ENCODE results near the gene ANO4. TPM values are rescaled to one million over a fixed set of nuclear protein-coding genes. Genes with fewer than 3 reads are reported as not detected.
A peak's percentile ranks its signal among the peaks of the same experiment; 100 is the strongest.

ANO4 gene
- total RNA-seq, 3 donors from 2014 or later: 0.33 to 1.0 (median 0.80) TPM

GRCh38 chr12:101009274-101009673 lies 214.7 kb downstream of the ANO4 start:
- Histone ChIP-seq H3K4me1 (no peaks in the 10 kb centered on the region), H3K27ac (no peak overlapping the region), H3K36me3 (no peaks in the 10 kb centered on the region), H3K9me3 (peaks cover 0 to 8% of the 10 kb centered on the region in 2 donors), H3K4me3 (no peak overlapping the region), H3K27me3 (no peaks in the 10 kb centered on the region)
- DNase-seq (ENCODE audit: low spot score in 2 of 2): no peak
- no peak for TF ChIP-seq POLR2A (IDR thresholded peaks at IDR 0.05)
- TF ChIP-seq POLR2AphosphoS5 (IDR thresholded peaks at IDR 0.05): no peak
- TF ChIP-seq, protein P1, sequence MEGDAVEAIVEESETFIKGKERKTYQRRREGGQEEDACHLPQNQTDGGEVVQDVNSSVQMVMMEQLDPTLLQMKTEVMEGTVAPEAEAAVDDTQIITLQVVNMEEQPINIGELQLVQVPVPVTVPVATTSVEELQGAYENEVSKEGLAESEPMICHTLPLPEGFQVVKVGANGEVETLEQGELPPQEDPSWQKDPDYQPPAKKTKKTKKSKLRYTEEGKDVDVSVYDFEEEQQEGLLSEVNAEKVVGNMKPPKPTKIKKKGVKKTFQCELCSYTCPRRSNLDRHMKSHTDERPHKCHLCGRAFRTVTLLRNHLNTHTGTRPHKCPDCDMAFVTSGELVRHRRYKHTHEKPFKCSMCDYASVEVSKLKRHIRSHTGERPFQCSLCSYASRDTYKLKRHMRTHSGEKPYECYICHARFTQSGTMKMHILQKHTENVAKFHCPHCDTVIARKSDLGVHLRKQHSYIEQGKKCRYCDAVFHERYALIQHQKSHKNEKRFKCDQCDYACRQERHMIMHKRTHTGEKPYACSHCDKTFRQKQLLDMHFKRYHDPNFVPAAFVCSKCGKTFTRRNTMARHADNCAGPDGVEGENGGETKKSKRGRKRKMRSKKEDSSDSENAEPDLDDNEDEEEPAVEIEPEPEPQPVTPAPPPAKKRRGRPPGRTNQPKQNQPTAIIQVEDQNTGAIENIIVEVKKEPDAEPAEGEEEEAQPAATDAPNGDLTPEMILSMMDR (IDR thresholded peaks at IDR 0.05): no peak
- intact Hi-C loops (cut with DNase I; ENCODE audit: low total_unique reads): no loop called here

GRCh38 chr12:101010896-101011295 lies 216.3 kb downstream of the ANO4 start:
- intact Hi-C loops (cut with DNase I; ENCODE audit: low total_unique reads): no loop called here
- no peak for TF ChIP-seq POLR2AphosphoS5 (IDR thresholded peaks at IDR 0.05)
- TF ChIP-seq, protein P1 (IDR thresholded peaks at IDR 0.05): no peak
- TF ChIP-seq POLR2A (IDR thresholded peaks at IDR 0.05): no peak

GRCh38 chr12:101013993-101014392 lies 219.4 kb downstream of the ANO4 start:
- H3K4me1 ChIP-seq: no peaks in the 10 kb centered on the region
- intact Hi-C loops (cut with DNase I; ENCODE audit: low total_unique reads): no loop called here
- H3K27ac ChIP-seq: no peak overlapping the region
- no peak for TF ChIP-seq POLR2AphosphoS5 (IDR thresholded peaks at IDR 0.05)
- no peaks in the 10 kb centered on the region for H3K27me3 ChIP-seq
- no peak overlapping the region for H3K4me3 ChIP-seq
- no peak for DNase-seq (ENCODE audit: low spot score in 2 of 2)
- H3K36me3 ChIP-seq: no peaks in the 10 kb centered on the region
- peaks cover 0 to 4% of the 10 kb centered on the region in 2 donors for H3K9me3 ChIP-seq

More at GRCh38 chr12:101010896-101011295, 216.3 kb downstream of the ANO4 start:
- Histone ChIP-seq H3K4me1 (no peaks in the 10 kb centered on the region), H3K9me3 (peaks cover 0 to 8% of the 10 kb centered on the region in 2 donors), H3K36me3 (no peaks in the 10 kb centered on the region), H3K4me3 (no peak overlapping the region), H3K27ac (no peak overlapping the region), H3K27me3 (no peaks in the 10 kb centered on the region)
- DNase-seq (ENCODE audit: low spot score in 2 of 2): peak in 1 of 2 donors; percentile 37

DNA sequence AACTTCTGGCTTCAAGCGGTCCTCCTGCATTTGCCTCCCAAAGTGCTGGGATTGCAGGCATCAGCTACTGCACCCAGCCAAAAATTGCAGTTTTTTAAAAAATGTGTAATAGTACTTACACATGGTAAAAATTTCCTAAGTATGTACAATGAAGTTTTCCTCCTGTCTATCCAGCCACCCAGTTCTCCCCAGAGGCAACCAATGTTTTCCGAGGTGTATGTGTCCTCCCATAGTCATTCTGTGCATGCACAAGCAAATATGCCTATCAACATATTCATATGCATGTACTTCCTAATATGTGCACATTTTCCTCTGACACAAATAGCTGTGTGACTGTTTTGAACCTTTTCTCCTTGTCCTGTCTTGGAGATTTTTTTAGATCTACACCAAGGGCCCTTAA lies 220.5 kb downstream of the ANO4 start:
- intact Hi-C loops (cut with DNase I; ENCODE audit: low total_unique reads): no loop called here
- TF ChIP-seq, protein P1 (IDR thresholded peaks at IDR 0.05): no peak
- no peak for TF ChIP-seq POLR2AphosphoS5 (IDR thresholded peaks at IDR 0.05)
- TF ChIP-seq POLR2A (IDR thresholded peaks at IDR 0.05): no peak
- Histone ChIP-seq H3K27me3 (no peaks in the 10 kb centered on the region), H3K4me1 (no peaks in the 10 kb centered on the region), H3K27ac (no peak overlapping the region), H3K9me3 (no peaks in the 10 kb centered on the region), H3K4me3 (no peak overlapping the region), H3K36me3 (no peaks in the 10 kb centered on the region)
- no peak for DNase-seq (ENCODE audit: low spot score in 2 of 2)

DNA sequence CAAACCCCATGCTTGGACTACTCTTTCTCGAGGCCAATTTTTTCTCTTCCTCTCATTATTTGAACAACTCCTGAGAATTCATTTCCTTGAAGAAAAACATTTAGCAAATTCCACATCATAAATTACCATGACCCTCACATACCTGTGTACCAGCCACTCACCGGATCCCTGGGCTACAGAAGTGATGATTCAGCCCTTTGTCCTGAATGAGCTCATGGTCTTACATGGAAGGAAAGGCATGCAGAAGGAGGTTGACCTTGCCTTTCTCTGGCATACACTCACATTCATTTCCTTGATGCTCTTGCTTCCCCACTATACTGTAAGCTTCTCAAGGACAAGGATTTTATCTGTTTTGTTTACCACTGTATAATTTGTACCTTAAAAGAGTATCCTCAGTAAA lies 224.0 kb downstream of the ANO4 start:
- Histone ChIP-seq H3K9me3 (no peaks in the 10 kb centered on the region), H3K27ac (no peak overlapping the region), H3K4me3 (no peak overlapping the region), H3K4me1 (no peaks in the 10 kb centered on the region), H3K27me3 (no peaks in the 10 kb centered on the region), H3K36me3 (no peaks in the 10 kb centered on the region)
- no peak for TF ChIP-seq POLR2AphosphoS5 (IDR thresholded peaks at IDR 0.05)
- no peak for TF ChIP-seq POLR2A (IDR thresholded peaks at IDR 0.05)
- TF ChIP-seq, protein P1 (IDR thresholded peaks at IDR 0.05): no peak
- no peak for DNase-seq (ENCODE audit: low spot score in 2 of 2)
- intact Hi-C loops (cut with DNase I; ENCODE audit: low total_unique reads): no loop called here

GRCh38 chr12:101019201-101019600 lies 224.6 kb downstream of the ANO4 start:
- Histone ChIP-seq H3K36me3 (no peaks in the 10 kb centered on the region), H3K4me3 (no peak overlapping the region), H3K4me1 (no peaks in the 10 kb centered on the region), H3K27ac (no peak overlapping the region), H3K9me3 (no peaks in the 10 kb centered on the region), H3K27me3 (no peaks in the 10 kb centered on the region)
- no peak for TF ChIP-seq POLR2A (IDR thresholded peaks at IDR 0.05)
- TF ChIP-seq, protein P1 (IDR thresholded peaks at IDR 0.05): no peak
- no peak for TF ChIP-seq POLR2AphosphoS5 (IDR thresholded peaks at IDR 0.05)
- DNase-seq (ENCODE audit: low spot score in 2 of 2): no peak
- intact Hi-C loops (cut with DNase I; ENCODE audit: low total_unique reads): no loop called here
